SK-N-SH treated with all-trans-retinoic acid at 6 μM for 48 hours (cell line): ENCODE measurements around the gene CYRIA.

Source experiments
- ARNTL ChIP-seq: fragments of 450-650 bp; formaldehyde crosslinking; IDR thresholded peaks from 2 replicates; pipeline ENCODE4 v1.5.0; 2020; ENCODE audit warnings: low read depth, mild to moderate bottlenecking, moderate library complexity, borderline replicate concordance
- OSR1 ChIP-seq: fragments of 250-450 bp; sonication (Bioruptor Pico); IDR thresholded peaks from 2 replicates; pipeline ENCODE4 v1.8.0; 2022; ENCODE audit warnings: moderate library complexity, mild to moderate bottlenecking, inconsistent platforms
- PPARA ChIP-seq: fragments of 250-450 bp; sonication (Bioruptor Pico); IDR thresholded peaks from 2 replicates; pipeline ENCODE4 v1.5.0; 2020; ENCODE audit warnings: mild to moderate bottlenecking, borderline replicate concordance
- RARB ChIP-seq: fragments of 250-450 bp; sonication (Bioruptor Pico); IDR thresholded peaks from 2 replicates; pipeline ENCODE4 v1.8.0; 2021; ENCODE audit warnings: mild to moderate bottlenecking, moderate library complexity
- TSHZ2 ChIP-seq: fragments of 250-450 bp; sonication (Bioruptor Pico); IDR thresholded peaks from 2 replicates; pipeline ENCODE4 v1.5.0; 2020; ENCODE audit warnings: mild to moderate bottlenecking, moderate library complexity
- ZFP30 ChIP-seq: fragments of 450-650 bp; formaldehyde crosslinking; IDR thresholded peaks from 2 replicates; pipeline ENCODE4 v1.5.0; 2022; ENCODE audit warnings: mild to moderate bottlenecking, moderate library complexity

- TF ChIP-seq OSR1 (CRISPR knock-in tag) (no peak), ARNTL (CRISPR knock-in tag) (no peak), RARB (CRISPR knock-in tag) (no peak), TSHZ2 (CRISPR knock-in tag) (no peak), PPARA (no peak), ZFP30 (CRISPR knock-in tag) (no peak)
Measured at GRCh38 chr2:16669388-16669787, 3.8 kb upstream of the CYRIA start.
